ENCODE measurements around the gene TOMM5. TPM values are rescaled to one million over a fixed set of nuclear protein-coding genes. Genes with fewer than 3 reads are reported as not detected.
"Not testable (repeated sequence)": the region's sequence is repeated elsewhere in the genome, so short reads cannot be mapped to it uniquely, and the experiment has no call there.

Gene TOMM5
- total and polyA plus RNA-seq, 2 of the 13 experiments (the other 11 are each of a cell fraction or from before 2014, with no cell fraction given), result 147 to 315 TPM

DNA sequence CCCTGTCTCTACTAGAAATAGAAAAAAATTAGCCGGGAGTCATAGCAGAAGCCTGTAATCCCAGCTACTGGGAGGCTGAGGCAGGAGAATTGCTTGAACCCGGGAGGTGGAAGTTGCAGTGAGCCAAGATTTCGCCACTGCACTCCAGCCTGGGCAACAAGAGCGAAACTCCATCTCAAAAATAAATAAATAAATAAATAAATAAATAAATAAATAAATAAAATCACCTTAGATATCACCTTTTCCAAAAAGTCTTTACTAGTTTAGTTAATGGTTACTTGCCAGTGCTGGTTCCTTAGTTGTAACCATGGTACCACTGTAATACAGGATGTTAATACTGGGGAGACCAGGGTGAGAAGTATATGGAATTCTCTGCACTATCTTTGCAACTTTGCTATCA, 9.7 kb upstream of the TOMM5 start:
- WGBS (ENCODE audit: low lambda C conversion rate), result 64% methylated on average over 4 of the region's 4 CpGs
- ATAC-seq; H3K79me2 ChIP-seq (ENCODE audit: insufficient read depth, low read length); CTCF ChIA-PET (ENCODE audit: low intra/inter-chr PET ratio, low total read pairs); H3K27me3 ChIP-seq (ENCODE audit: control insufficient read depth in 1 of 2, insufficient read depth in 2 of 2, low read length in 2 of 2); H3K4me2 ChIP-seq (ENCODE audit: low read depth, low read length); FAIRE-seq; H3K27ac ChIP-seq (ENCODE audit: extremely low read length, insufficient read depth, low read length); H3K4me3 ChIP-seq (replicated peaks in 1 of 3; ENCODE audit: insufficient read depth in 1 of 3, low read depth in 2 of 3, low read length in 3 of 3); H3K9me3 ChIP-seq (ENCODE audit: low read length); H3K36me3 ChIP-seq (replicated peaks in 1 of 2; ENCODE audit: control insufficient read depth in 1 of 2, insufficient read depth in 2 of 2, low read length in 2 of 2); intact Hi-C loops (cut with micrococcal nuclease; ENCODE audit: unreplicated experiment); H2AFZ ChIP-seq (ENCODE audit: low read length); BruUV-seq (replicated peaks); DNase-seq (ENCODE audit: low spot score); H3K9ac ChIP-seq (ENCODE audit: insufficient read depth, low read depth, low read length); H4K20me1 ChIP-seq (ENCODE audit: insufficient read depth, low read length); in situ Hi-C loops (cut with HindIII; ENCODE audit: extremely low pct_ligation_motif_present, low pct_unique_long_range_greater_than_20kb): not testable (repeated sequence)
- peaks cover 15% of the 10 kb centered on the region for H3K4me1 ChIP-seq (ENCODE audit: insufficient read depth, low read length)
- POLR2A ChIA-PET, result interaction anchor here (1.7 kb wide), 1 partner anchor 10 kb away, joined by 6 read pairs; the partner anchor contains the start of gene TOMM5

DNA sequence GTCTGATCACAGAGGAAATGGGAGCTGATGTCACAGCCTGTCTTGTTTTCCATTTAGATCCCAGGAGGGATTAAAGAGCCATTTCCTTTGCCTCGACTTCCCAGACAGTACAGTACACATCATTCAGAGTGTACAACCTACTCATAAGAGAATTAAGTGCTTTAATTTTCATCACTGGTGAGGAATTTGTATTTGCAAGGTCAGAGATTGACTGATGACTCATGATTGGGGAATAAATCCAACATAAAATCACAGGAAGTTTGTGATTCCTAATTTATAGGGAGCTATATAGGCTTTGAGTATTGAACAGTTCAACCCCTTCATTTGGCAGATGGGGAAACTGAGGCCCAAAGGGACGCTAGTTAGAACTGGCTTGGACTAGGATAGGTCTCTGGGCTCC, 4.1 kb upstream of the TOMM5 start:
- peaks cover 2% of the 10 kb centered on the region; the same call in 1 of the 2 replicates for H4K20me1 ChIP-seq (ENCODE audit: insufficient read depth, low read length)
- CTCF ChIA-PET (ENCODE audit: low intra/inter-chr PET ratio, low total read pairs), result no interaction called here
- no peak for ATAC-seq
- H3K27me3 ChIP-seq (ENCODE audit: control insufficient read depth in 1 of 2, insufficient read depth in 2 of 2, low read length in 2 of 2), result no peaks in the 10 kb centered on the region; a peak in 2 of 5 replicates
- H3K9me3 ChIP-seq (ENCODE audit: low read length), result no peaks in the 10 kb centered on the region
- WGBS (ENCODE audit: low lambda C conversion rate), result 36% methylated on average over 2 of the region's 2 CpGs
- H3K36me3 ChIP-seq (replicated peaks in 1 of 2; ENCODE audit: control insufficient read depth in 1 of 2, insufficient read depth in 2 of 2, low read length in 2 of 2), result no peaks in the 10 kb centered on the region
- no peak overlapping the region for H2AFZ ChIP-seq (ENCODE audit: low read length)
- BruUV-seq (replicated peaks), result no TSS peak
- H3K79me2 ChIP-seq (ENCODE audit: insufficient read depth, low read length), result peaks cover 9% of the 10 kb centered on the region
- intact Hi-C loops (cut with micrococcal nuclease; ENCODE audit: unreplicated experiment) (no loop called here), in situ Hi-C loops (cut with HindIII; ENCODE audit: extremely low pct_ligation_motif_present, low pct_unique_long_range_greater_than_20kb) (no loop called here)
- no peak for TF ChIP-seq TAF1 (CRISPR knock-in tag; IDR thresholded peaks at IDR 0.05)
- TF ChIP-seq, protein P1, sequence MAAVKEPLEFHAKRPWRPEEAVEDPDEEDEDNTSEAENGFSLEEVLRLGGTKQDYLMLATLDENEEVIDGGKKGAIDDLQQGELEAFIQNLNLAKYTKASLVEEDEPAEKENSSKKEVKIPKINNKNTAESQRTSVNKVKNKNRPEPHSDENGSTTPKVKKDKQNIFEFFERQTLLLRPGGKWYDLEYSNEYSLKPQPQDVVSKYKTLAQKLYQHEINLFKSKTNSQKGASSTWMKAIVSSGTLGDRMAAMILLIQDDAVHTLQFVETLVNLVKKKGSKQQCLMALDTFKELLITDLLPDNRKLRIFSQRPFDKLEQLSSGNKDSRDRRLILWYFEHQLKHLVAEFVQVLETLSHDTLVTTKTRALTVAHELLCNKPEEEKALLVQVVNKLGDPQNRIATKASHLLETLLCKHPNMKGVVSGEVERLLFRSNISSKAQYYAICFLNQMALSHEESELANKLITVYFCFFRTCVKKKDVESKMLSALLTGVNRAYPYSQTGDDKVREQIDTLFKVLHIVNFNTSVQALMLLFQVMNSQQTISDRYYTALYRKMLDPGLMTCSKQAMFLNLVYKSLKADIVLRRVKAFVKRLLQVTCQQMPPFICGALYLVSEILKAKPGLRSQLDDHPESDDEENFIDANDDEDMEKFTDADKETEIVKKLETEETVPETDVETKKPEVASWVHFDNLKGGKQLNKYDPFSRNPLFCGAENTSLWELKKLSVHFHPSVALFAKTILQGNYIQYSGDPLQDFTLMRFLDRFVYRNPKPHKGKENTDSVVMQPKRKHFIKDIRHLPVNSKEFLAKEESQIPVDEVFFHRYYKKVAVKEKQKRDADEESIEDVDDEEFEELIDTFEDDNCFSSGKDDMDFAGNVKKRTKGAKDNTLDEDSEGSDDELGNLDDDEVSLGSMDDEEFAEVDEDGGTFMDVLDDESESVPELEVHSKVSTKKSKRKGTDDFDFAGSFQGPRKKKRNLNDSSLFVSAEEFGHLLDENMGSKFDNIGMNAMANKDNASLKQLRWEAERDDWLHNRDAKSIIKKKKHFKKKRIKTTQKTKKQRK (IDR thresholded peaks at IDR 0.05; ENCODE audit: low read length), result no peak
- TF ChIP-seq ZNF709 (CRISPR knock-in tag; IDR thresholded peaks at IDR 0.05), result no peak
- POLR2A ChIA-PET, result interaction anchor here (0.7 kb wide), 1 partner anchor 23 kb away, joined by 3 read pairs; no protein-coding TSS in a partner anchor
- H3K4me1 ChIP-seq (ENCODE audit: insufficient read depth, low read length), result peaks cover 36% of the 10 kb centered on the region
- no peak for FAIRE-seq
- no peak overlapping the region; the same call in 1 of the 2 replicates for H3K4me2 ChIP-seq (ENCODE audit: low read depth, low read length)
- H3K27ac ChIP-seq (ENCODE audit: extremely low read length, insufficient read depth, low read length), result no peak overlapping the region
- no peak overlapping the region for H3K9ac ChIP-seq (ENCODE audit: insufficient read depth, low read depth, low read length)
- DNase-seq (ENCODE audit: low spot score), result no peak
- H3K4me3 ChIP-seq (replicated peaks in 1 of 3; ENCODE audit: insufficient read depth in 1 of 3, low read depth in 2 of 3, low read length in 3 of 3), result no peak overlapping the region

Data from HepG2 (cell line).